CD4-positive, alpha-beta T cell treated with Interferon alpha-2 for 1 hour (primary cell): ENCODE measurements around the gene CLDN9.

Experiments
- DNase-seq, 2 donors: peaks; one replicate each; pipeline ENCODE4 v3.0.0-alpha.2; 2020 to 2022

Gene CLDN9, protein sequence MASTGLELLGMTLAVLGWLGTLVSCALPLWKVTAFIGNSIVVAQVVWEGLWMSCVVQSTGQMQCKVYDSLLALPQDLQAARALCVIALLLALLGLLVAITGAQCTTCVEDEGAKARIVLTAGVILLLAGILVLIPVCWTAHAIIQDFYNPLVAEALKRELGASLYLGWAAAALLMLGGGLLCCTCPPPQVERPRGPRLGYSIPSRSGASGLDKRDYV

GRCh38 chr16:3012828-3013420 lies at the start of gene CLDN9:
CLDN9 (plus strand) TSS chr16:3012923; CDS start chr16:3013363, 440 bp downstream.
- DNase-seq, result no peak

GRCh38 chr16:2963074-2963722 lies 49.5 kb upstream of the CLDN9 start:
- DNase-seq, result peak; percentile 31 to 55

DNA sequence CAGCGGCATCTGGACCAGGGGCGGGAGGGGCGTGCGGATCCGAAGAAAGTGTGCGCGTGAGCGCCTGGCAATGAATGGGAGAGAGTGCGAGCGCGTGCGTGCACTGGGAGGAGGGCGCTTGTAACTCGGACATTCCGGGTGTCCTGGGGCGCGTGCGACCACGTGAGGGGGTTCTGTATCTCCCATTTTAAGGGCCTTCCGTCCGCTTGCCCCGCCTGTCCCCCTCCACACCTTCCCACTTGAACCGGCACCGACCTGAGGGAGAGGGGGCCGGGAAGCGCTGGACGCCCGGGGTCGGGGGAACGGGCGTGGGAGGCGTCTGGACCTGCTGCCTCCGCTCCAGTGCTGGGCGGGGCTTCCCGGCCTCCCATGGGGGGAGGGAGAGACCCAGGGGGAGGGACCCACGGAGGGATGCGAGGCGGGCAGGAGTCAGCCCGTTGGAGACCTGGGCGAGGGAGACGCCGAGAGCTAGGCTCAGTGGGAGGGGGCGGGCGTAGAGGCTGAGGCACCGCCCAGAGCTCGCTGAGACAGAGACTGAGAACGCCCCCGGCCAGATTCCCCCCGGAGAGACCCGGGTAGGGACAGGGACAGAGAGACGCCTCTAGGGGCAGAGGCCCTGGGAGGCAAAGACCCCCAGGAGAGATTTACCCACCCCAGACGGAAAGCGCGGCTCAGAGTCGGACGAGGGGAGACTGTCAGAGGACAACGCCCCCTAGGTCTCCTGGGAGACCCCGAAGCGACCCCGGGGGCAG lies 48.8 kb upstream of the CLDN9 start, which contains the start of gene KREMEN2:
KREMEN2 (plus strand) TSS at position 553 of the 752 bp plus-strand sequence. CDS start 246 bp downstream, outside the sequence.
- peak in 1 of 2 donors; percentile 37 for DNase-seq

- peak; percentile 65 to 76 for DNase-seq
These were observed 48.0 kb upstream of the CLDN9 start for GRCh38 chr16:2964475-2965336.

GRCh38 chr16:2966043-2966807 lies 46.5 kb upstream of the CLDN9 start:
- no peak for DNase-seq

DNA sequence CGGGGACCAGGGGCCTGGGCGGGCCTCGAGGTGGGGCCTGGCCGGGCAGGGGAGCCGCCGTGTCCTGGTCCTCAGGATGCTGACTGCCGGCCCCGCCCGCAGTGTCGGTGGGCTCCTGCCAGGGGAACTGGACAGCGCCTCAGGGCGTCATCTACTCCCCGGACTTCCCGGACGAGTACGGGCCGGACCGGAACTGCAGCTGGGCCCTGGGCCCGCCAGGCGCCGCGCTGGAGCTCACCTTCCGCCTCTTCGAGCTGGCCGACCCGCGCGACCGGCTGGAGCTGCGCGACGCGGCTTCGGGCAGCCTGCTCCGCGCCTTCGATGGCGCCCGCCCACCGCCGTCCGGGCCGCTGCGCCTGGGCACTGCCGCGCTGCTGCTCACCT lies 45.9 kb upstream of the CLDN9 start:
- DNase-seq, result no peak

GRCh38 chr16:2967211-2967631 lies 45.5 kb upstream of the CLDN9 start:
- no peak for DNase-seq

DNA sequence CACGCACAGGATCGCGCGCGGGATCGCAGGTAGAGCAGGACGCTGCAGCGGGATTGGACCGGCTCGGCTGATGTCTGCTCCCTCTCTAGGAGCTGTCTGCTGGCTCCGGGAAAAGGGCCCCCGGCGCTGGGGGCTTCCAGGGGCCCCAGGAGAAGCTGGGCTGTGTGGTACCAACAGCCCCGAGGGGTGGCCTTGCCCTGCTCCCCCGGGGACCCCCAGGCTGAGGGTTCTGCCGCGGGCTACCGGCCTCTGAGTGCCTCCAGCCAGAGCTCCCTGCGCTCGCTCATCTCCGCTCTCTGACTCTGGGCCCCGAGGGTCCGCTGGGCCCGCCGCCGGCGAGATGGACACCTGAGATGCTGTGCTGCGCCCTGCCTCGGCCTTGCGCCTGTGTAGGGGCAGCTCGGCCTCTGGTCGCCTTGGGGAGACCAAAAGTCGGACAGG lies 45.0 kb upstream of the CLDN9 start:
- no peak for DNase-seq

DNA sequence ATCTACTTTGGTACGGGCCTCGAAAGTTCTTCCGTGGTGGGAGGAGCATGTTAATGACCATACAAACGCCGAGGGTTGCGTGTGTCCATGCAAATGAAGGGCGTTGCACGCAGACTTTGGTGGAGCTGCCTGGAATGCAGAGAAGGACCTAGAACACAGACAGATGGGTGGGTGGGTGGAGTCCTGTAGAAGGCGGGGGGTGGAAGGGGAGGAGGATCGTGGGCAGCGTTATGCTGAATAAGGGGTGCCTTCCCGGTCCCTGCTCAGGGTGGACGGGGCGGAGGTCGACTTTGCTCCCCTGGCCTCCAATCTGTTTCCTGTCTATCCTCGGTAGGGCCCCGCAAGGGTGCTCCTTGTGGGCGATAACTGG lies 44.4 kb upstream of the CLDN9 start:
- peak in 1 of 2 donors; percentile 35 for DNase-seq

- DNase-seq, result peak; percentile 81 to 86
These were observed 43.8 kb upstream of the CLDN9 start, which contains the start of gene PAQR4 for GRCh38 chr16:2968738-2969544. PAQR4 (plus strand) TSS chr16:2969348; CDS start chr16:2969675, 327 bp downstream.

- peak; percentile 55 to 71 for DNase-seq
These were observed 42.9 kb upstream of the CLDN9 start for GRCh38 chr16:2969545-2970521.

GRCh38 chr16:2970563-2970962 lies 42.2 kb upstream of the CLDN9 start:
- no peak for DNase-seq

DNA sequence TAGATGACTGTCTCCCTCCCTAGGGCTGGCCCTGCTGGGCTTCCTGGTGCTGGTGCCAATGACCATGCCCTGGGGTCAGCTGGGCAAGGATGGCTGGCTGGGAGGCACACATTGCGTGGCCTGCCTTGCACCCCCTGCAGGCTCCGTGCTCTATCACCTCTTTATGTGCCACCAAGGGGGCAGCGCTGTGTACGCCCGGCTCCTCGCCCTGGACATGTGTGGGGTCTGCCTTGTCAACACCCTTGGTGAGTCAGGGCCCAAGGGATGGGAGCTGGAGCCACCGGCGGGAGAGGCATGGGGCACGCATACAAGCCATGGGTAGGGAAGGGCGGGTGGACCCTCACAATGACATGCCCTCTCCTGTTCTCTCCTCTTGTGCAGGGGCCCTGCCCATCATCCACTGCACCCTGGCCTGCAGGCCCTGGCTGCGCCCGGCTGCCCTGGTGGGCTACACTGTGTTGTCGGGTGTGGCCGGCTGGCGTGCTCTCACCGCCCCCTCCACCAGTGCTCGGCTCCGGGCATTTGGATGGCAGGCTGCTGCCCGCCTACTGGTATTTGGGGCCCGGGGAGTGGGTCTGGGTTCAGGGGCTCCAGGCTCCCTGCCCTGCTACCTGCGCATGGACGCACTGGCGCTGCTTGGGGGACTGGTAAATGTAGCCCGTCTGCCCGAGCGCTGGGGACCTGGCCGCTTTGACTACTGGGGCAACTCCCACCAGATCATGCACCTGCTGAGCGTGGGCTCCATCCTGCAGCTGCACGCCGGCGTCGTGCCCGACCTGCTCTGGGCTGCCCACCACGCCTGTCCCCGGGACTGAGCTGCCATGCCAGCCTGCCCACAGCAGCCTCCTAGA lies 41.4 kb upstream of the CLDN9 start:
- DNase-seq, result no peak

DNA sequence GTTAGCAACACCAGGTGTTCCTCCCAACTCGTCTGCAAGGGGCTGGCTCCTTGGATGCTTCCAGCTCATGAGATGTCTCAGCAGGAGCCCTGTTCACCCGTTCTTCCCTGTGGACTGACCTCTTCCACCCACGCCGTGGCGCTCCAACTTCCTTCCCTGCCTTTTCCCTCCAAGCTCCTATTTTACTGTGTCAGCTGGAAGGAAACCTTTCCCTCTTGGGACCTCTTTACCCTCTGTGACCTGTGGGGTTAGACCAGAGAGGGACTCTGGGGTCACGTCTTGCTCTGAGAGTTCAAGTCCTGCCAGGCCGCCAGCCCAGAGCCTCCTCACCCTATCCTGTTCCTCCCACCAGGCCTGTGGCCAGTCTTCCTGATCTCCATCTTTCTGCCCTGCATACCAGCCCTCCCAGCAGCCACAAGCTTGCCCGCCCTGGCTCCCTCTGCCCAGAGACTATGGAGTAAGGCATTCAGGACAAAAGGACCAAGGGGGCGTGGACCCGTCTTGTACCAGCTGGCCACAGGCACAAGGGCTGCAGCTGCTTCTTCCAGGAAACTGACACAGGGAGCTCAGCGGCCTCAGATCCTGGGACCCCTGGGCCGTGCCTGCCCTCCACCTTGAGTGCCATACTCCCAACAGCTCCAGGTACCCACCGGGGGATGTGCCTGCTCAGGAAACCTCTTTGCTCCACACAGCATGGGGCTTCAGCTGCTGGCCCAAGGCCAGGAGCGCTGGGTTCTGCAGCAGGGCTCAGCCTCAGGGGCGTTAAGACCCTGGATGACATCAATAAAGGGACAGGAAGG lies 40.5 kb upstream of the CLDN9 start:
- DNase-seq, result no peak

GRCh38 chr16:2973093-2973492 lies 39.6 kb upstream of the CLDN9 start:
- DNase-seq, result no peak

GRCh38 chr16:2973605-2974318 lies 39.0 kb upstream of the CLDN9 start:
- DNase-seq, result no peak
